ENCODE data around the gene LMOD3.

LMOD3 gene

GRCh38 chr3:69115731-69116130 is 6.7 kb downstream of the LMOD3 start:
- H3K27me3 Mint-ChIP-seq = no peaks in the 10 kb centered on the region
- H3K4me3 Mint-ChIP-seq = no peak overlapping the region
- no peaks in the 10 kb centered on the region for H3K9me3 Mint-ChIP-seq (ENCODE audit: low read depth)
- H3K27ac Mint-ChIP-seq = no peak overlapping the region
- peaks cover 2% of the 10 kb centered on the region for H3K36me3 Mint-ChIP-seq
- peaks cover 15% of the 10 kb centered on the region for H3K4me1 Mint-ChIP-seq (ENCODE audit: low read depth)

DNA sequence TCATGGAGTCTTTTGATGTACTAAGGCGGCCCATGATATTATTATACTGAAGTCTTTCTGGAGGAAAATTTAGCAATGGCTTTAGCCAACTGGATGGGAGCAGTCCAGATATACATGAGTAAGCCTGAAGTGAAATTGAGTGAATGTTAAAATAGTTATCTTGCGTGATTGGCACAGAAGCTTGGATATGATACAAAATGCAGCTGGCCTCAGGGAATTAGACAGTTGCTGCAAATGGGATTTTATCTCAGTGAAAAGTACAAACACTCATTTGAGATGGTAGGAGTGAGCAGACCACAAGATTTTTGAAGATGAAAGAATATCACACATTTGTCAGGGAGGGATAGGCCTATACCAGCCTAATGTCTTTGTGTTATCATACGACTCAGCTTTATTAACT is 8.9 kb downstream of the LMOD3 start:
- no peak overlapping the region for H3K27ac Mint-ChIP-seq

DNA sequence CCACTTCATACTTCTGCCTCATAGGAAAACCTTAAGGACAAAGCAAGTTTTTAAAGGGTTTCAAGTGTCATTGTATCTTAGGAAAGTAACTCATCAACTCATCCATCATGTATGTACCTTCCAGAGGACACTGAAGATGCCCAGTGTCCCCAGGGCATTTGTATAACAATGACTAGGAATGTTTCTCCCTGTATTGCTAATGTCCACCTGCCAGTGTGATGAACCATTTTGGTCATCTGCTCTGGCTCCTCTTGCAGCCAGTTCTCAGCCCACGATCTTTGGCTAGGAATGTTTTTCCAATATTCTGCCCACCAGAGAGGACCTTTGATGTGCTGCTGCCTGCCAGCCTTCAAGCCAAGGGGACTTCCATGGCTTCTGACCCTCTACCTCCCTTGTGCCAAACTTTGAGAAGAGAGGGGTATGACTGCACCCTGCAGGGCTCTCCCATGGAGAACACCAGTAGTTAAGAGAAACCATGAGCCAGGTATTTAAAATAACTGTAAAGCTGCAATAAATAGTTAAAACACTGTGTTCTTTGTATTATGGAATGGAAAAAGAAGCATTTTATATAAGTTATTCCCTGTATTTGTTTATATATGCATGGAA is 11.4 kb downstream of the LMOD3 start:
- Mint-ChIP-seq H3K9me3 (ENCODE audit: low read depth) (no peaks in the 10 kb centered on the region), H3K27ac (no peak overlapping the region), H3K4me1 (ENCODE audit: low read depth) (peaks cover 28% of the 10 kb centered on the region), H3K36me3 (peaks cover 5% of the 10 kb centered on the region), H3K27me3 (no peaks in the 10 kb centered on the region), H3K4me3 (no peak overlapping the region)

More for the DNA sequence above, 8.9 kb downstream of the LMOD3 start:
- Mint-ChIP-seq H3K27me3 (no peaks in the 10 kb centered on the region), H3K4me3 (no peak overlapping the region), H3K36me3 (peaks cover 2% of the 10 kb centered on the region), H3K4me1 (ENCODE audit: low read depth) (peaks cover 18% of the 10 kb centered on the region), H3K9me3 (ENCODE audit: low read depth) (no peaks in the 10 kb centered on the region)

DNA sequence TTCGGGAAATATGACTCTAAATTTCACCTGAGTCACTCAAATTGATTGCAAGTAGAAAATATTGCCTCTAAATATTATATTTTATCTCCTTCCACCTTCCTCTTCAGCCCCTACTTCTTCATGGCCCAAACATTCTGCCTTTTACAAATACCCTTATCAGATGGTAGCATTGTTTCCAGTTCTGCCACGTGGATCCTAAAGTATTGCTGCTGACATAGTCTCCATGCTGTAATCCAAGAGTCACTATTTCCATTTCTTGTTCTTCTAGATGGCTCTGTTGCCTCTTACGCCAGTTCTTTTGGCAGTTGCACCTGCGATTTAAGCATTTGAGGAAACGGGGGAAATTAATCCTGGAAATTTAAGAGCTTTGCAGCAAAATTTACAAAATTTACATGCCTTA is 13.6 kb downstream of the LMOD3 start:
- Mint-ChIP-seq H3K4me3 (no peak overlapping the region), H3K36me3 (peaks cover 8% of the 10 kb centered on the region), H3K9me3 (ENCODE audit: low read depth) (no peaks in the 10 kb centered on the region), H3K27ac (peak overlapping the region; percentile 34), H3K4me1 (ENCODE audit: low read depth) (peaks cover 35% of the 10 kb centered on the region), H3K27me3 (no peaks in the 10 kb centered on the region)

DNA sequence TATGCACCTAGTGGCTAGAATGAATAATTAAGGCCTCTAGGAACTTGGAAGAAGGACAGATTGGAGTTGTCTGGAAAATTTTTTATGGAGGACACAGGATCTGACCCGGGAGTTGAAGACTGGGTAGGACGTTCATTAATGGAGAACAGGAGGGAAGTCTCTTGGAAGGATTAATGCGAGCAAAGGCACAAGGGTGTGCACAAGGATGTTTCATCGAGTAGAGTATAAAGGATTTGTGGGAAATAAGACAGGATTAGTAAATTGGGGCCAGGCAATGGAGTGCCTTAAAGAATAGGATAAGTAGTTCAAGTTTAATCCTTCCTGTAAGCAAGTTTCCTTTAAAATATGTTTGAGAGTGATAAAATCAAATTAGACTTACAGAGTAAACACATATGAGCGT is 14.6 kb downstream of the LMOD3 start:
- Mint-ChIP-seq H3K4me3 (no peak overlapping the region), H3K27me3 (no peaks in the 10 kb centered on the region), H3K36me3 (peaks cover 13% of the 10 kb centered on the region), H3K9me3 (ENCODE audit: low read depth) (no peaks in the 10 kb centered on the region), H3K4me1 (ENCODE audit: low read depth) (peaks cover 34% of the 10 kb centered on the region), H3K27ac (peak overlapping the region; percentile 58)

- H3K27me3 Mint-ChIP-seq = no peaks in the 10 kb centered on the region
- peak overlapping the region; percentile 64 for H3K27ac Mint-ChIP-seq
- H3K9me3 Mint-ChIP-seq (ENCODE audit: low read depth) = no peaks in the 10 kb centered on the region
- H3K4me3 Mint-ChIP-seq = no peak overlapping the region
- peaks cover 22% of the 10 kb centered on the region for H3K36me3 Mint-ChIP-seq
- H3K4me1 Mint-ChIP-seq (ENCODE audit: low read depth) = peaks cover 45% of the 10 kb centered on the region
Observed at GRCh38 chr3:69105320-69105719, 17.1 kb downstream of the LMOD3 start.

- Mint-ChIP-seq H3K4me3 (no peak overlapping the region), H3K27me3 (no peaks in the 10 kb centered on the region), H3K36me3 (peaks cover 25% of the 10 kb centered on the region), H3K9me3 (ENCODE audit: low read depth) (no peaks in the 10 kb centered on the region), H3K4me1 (ENCODE audit: low read depth) (peaks cover 50% of the 10 kb centered on the region), H3K27ac (peak overlapping the region; percentile 79)
Observed at GRCh38 chr3:69104586-69104985, 17.8 kb downstream of the LMOD3 start.

DNA sequence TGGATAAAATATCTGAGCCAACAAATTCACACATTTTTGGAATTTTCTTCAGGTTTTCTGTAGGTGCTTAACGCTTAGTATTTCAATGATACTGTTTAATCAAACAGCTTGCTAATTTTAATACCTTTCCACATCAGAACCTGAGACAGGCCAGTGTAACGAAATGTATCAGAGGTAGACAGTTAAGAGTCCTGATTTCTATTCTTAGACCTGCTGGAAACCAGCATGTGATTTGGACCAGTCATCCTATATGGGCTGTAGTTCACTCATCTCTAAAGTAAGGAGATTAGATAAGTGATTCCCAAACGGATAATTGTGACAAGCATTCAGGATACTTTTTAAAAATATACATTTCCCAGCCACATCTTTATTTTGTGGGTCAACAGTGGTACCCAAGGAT is 19.3 kb downstream of the LMOD3 start:
- peak overlapping the region; percentile 75 for H3K27ac Mint-ChIP-seq
- peaks cover 27% of the 10 kb centered on the region for H3K36me3 Mint-ChIP-seq
- H3K4me3 Mint-ChIP-seq = no peak overlapping the region
- peaks cover 52% of the 10 kb centered on the region for H3K4me1 Mint-ChIP-seq (ENCODE audit: low read depth)
- no peaks in the 10 kb centered on the region for H3K27me3 Mint-ChIP-seq
- no peaks in the 10 kb centered on the region for H3K9me3 Mint-ChIP-seq (ENCODE audit: low read depth)

- Mint-ChIP-seq H3K27ac (peak overlapping the region; percentile 84), H3K36me3 (peaks cover 28% of the 10 kb centered on the region), H3K27me3 (no peaks in the 10 kb centered on the region), H3K4me1 (ENCODE audit: low read depth) (peaks cover 52% of the 10 kb centered on the region), H3K4me3 (no peak overlapping the region), H3K9me3 (ENCODE audit: low read depth) (no peaks in the 10 kb centered on the region)
Observed at GRCh38 chr3:69102384-69102783, 20.0 kb downstream of the LMOD3 start.

DNA sequence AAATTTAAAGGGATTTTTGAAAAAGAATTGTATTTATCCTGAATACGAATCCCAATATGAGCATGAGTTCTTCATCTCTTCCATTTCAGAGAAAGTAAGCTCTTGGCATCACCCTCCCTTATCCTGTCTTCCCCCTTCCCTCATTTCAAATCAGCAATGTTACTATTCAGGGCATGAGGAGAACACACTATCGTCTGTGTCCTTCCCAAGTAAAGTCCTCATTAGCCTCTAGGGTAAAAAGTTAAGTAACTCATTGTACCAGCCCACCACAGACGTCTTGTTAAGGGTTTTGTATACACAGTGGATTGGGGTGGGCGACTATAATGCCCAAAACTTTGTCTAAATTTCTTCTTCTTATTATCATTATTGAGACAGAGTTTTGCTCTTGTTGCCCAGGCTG is 22.8 kb downstream of the LMOD3 start:
- Mint-ChIP-seq H3K4me3 (no peak overlapping the region), H3K9me3 (ENCODE audit: low read depth) (no peaks in the 10 kb centered on the region), H3K36me3 (peaks cover 31% of the 10 kb centered on the region), H3K4me1 (ENCODE audit: low read depth) (peaks cover 69% of the 10 kb centered on the region), H3K27me3 (no peaks in the 10 kb centered on the region), H3K27ac (peak overlapping the region; percentile 85)

GRCh38 chr3:69097407-69098086 is 24.8 kb downstream of the LMOD3 start:
- Mint-ChIP-seq H3K4me3 (peak overlapping the region; percentile 51), H3K27me3 (no peaks in the 10 kb centered on the region), H3K9me3 (ENCODE audit: low read depth) (no peaks in the 10 kb centered on the region), H3K4me1 (ENCODE audit: low read depth) (peaks cover 76% of the 10 kb centered on the region), H3K27ac (peak overlapping the region; percentile 94), H3K36me3 (peaks cover 21% of the 10 kb centered on the region)

DNA sequence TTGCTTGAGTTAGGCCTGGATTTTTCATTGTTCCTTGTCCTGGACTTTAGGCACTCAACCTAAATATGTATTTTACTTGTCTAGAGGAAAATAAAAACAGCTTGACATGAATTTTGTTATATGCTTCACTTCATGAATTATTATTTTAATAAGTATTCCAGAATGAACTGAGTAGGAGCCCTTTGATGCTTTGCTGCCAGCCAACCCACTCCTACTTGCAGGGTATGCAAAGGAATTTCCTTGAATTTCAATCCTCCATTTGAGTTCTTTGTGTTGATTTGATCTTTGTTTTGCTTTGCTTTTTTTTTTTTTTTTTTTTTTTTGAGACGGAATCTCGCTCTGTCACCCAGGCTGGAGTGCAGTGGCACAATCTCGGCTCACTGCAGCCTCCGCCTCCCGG is 26.1 kb downstream of the LMOD3 start:
- peaks cover 78% of the 10 kb centered on the region for H3K4me1 Mint-ChIP-seq (ENCODE audit: low read depth)
- H3K36me3 Mint-ChIP-seq = peaks cover 12% of the 10 kb centered on the region
- peak overlapping the region; percentile 70 for H3K4me3 Mint-ChIP-seq
- no peaks in the 10 kb centered on the region for H3K9me3 Mint-ChIP-seq (ENCODE audit: low read depth)
- H3K27ac Mint-ChIP-seq = peak overlapping the region; percentile 94
- H3K27me3 Mint-ChIP-seq = no peaks in the 10 kb centered on the region

GRCh38 chr3:69095636-69096035 is 26.8 kb downstream of the LMOD3 start:
- H3K36me3 Mint-ChIP-seq = peaks cover 12% of the 10 kb centered on the region
- H3K4me3 Mint-ChIP-seq = peak overlapping the region; percentile 70

DNA sequence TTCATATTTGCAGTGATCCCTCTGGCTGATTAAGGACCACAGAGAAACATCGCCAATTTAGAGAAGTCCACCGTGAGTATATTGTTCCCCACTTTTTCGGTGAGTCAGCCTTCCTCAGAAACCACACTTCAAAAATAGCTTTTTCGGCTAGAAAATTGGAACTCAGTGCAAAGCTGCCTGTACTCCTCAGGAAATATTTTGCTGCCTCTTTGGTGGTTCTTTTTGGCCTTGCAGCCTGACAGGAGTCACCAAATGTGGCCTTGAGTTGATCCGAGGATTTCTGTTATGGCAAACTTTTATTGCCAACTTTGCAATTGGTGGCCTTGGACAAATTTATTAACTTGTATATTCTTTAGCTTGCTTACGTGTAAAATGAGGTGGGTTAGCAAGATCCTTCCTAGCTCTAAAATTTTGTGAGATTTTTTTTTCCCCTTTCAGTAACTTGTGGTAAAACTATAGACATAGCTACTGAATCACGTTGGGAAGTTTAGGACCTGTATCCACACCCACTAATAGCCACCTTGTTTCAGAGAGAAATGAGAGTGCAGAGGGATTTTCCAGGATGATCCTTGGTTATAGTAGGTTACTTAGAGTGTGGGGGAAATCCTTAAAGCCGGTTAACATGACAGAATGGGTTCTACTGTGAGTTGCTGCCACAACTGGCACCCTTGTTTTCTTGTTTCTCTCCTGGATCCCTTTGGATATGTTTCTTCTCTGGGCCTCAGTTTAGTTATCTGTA is 27.8 kb downstream of the LMOD3 start:
- peaks cover 9% of the 10 kb centered on the region for H3K36me3 Mint-ChIP-seq

More at GRCh38 chr3:69095636-69096035, 26.8 kb downstream of the LMOD3 start:
- H3K27ac Mint-ChIP-seq = peak overlapping the region; percentile 94
- no peaks in the 10 kb centered on the region for H3K9me3 Mint-ChIP-seq (ENCODE audit: low read depth)
- no peaks in the 10 kb centered on the region for H3K27me3 Mint-ChIP-seq
- peaks cover 79% of the 10 kb centered on the region for H3K4me1 Mint-ChIP-seq (ENCODE audit: low read depth)

DNA sequence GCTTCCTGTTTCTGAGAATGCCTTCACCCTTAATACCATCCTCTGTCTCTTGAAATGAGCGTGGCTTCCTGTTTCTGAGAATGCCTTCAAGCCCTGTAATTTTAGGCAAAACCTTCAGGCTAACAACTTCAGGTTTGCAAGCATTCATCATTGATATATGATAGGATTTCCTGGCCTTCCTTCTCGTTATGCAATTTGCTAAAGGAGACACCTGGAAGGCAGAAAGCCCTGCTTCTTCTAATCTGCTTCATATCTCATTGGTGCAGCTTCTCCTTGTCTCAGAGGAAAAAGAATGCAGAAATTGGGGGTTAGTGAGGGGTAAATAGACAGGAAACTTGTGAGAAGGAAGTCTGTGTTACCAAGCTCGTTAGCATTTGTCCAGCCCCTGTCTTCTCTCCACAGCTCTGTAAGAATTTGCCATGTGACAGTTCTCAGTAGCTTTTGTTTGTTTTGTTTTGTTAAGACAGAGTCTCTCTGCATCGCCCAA is 30.3 kb downstream of the LMOD3 start:
- Mint-ChIP-seq H3K27ac (peak overlapping the region; percentile 94), H3K9me3 (ENCODE audit: low read depth) (no peaks in the 10 kb centered on the region), H3K36me3 (peaks cover 3% of the 10 kb centered on the region), H3K27me3 (no peaks in the 10 kb centered on the region), H3K4me1 (ENCODE audit: low read depth) (peaks cover 93% of the 10 kb centered on the region), H3K4me3 (peak overlapping the region; percentile 75)

More for the DNA sequence above, 27.8 kb downstream of the LMOD3 start:
- Mint-ChIP-seq H3K4me3 (peak overlapping the region; percentile 67), H3K9me3 (ENCODE audit: low read depth) (no peaks in the 10 kb centered on the region), H3K27ac (peak overlapping the region; percentile 94), H3K4me1 (ENCODE audit: low read depth) (peaks cover 82% of the 10 kb centered on the region), H3K27me3 (no peaks in the 10 kb centered on the region)
